Measurements from ENCODE around the gene CFTR. TPM values are rescaled to one million over a fixed set of nuclear protein-coding genes. Genes with fewer than 3 reads are reported as not detected.

The CFTR gene
- total and polyA plus RNA-seq, 10 donors = 0.02 to 0.27 (median 0.05) TPM; not detected in 6

- WGBS, 5 donors = 71 to 76% (median 73%) methylated on average over 2 of the region's 2 CpGs
- no peak overlapping the region for H3K27ac ChIP-seq
Observed at GRCh38 chr7:117564627-117565026, 84.8 kb downstream of the CFTR start.

GRCh38 chr7:117565226-117565625 lies 85.4 kb downstream of the CFTR start:
- no peaks in the 10 kb centered on the region for H3K27me3 ChIP-seq (replicated peaks in 1 of 7)
- H3K4me3 ChIP-seq = no peak overlapping the region
- TF ChIP-seq CTCF (IDR thresholded peaks at IDR 0.05 in 8 of 11, conservative IDR thresholded peaks at IDR 0.05 in 3 of 11) = no peak
- TF ChIP-seq POLR2A (IDR thresholded peaks at IDR 0.05) = no peak
- TF ChIP-seq POLR2AphosphoS5 (IDR thresholded peaks at IDR 0.05) = no peak
- H3K27ac ChIP-seq = no peak overlapping the region
- H3K9me3 ChIP-seq = no peaks in the 10 kb centered on the region
- WGBS, 5 donors = 79 to 92% (median 86%) methylated on average over 4 of the region's 4 CpGs
- no peaks in the 10 kb centered on the region for H3K36me3 ChIP-seq
- intact Hi-C loops (cut with DNase I; ENCODE audit: low total_unique reads) = no loop called here
- no peak for DNase-seq
- no peaks in the 10 kb centered on the region for H3K4me1 ChIP-seq

More at GRCh38 chr7:117564627-117565026, 84.8 kb downstream of the CFTR start:
- Histone ChIP-seq H3K36me3 (no peaks in the 10 kb centered on the region), H3K4me3 (no peak overlapping the region), H3K9me3 (no peaks in the 10 kb centered on the region), H3K4me1 (no peaks in the 10 kb centered on the region), H3K27me3 (replicated peaks in 1 of 7) (no peaks in the 10 kb centered on the region)
- no peak for TF ChIP-seq POLR2A (IDR thresholded peaks at IDR 0.05)
- TF ChIP-seq CTCF (IDR thresholded peaks at IDR 0.05 in 8 of 11, conservative IDR thresholded peaks at IDR 0.05 in 3 of 11) = no peak
- no peak for TF ChIP-seq POLR2AphosphoS5 (IDR thresholded peaks at IDR 0.05)
- no peak for DNase-seq
- intact Hi-C loops (cut with DNase I; ENCODE audit: low total_unique reads) = no loop called here

- Histone ChIP-seq H3K36me3 (no peaks in the 10 kb centered on the region), H3K27ac (no peak overlapping the region), H3K9me3 (no peaks in the 10 kb centered on the region), H3K4me3 (no peak overlapping the region), H3K4me1 (no peaks in the 10 kb centered on the region), H3K27me3 (replicated peaks in 1 of 7) (no peaks in the 10 kb centered on the region)
- intact Hi-C loops (cut with DNase I; ENCODE audit: low total_unique reads) = no loop called here
- DNase-seq = no peak
- TF ChIP-seq POLR2A (IDR thresholded peaks at IDR 0.05) (no peak), CTCF (IDR thresholded peaks at IDR 0.05 in 8 of 11, conservative IDR thresholded peaks at IDR 0.05 in 3 of 11) (no peak), POLR2AphosphoS5 (IDR thresholded peaks at IDR 0.05) (no peak)
- WGBS, 5 donors = 49 to 82% (median 65%) methylated on average over 1 of the region's 1 CpG
Observed at GRCh38 chr7:117567781-117568180, 88.0 kb downstream of the CFTR start.

- Histone ChIP-seq H3K27ac (no peak overlapping the region), H3K9me3 (no peaks in the 10 kb centered on the region), H3K36me3 (no peaks in the 10 kb centered on the region), H3K4me3 (no peak overlapping the region), H3K27me3 (replicated peaks in 1 of 7) (no peaks in the 10 kb centered on the region), H3K4me1 (no peaks in the 10 kb centered on the region)
- intact Hi-C loops (cut with DNase I; ENCODE audit: low total_unique reads) = no loop called here
- TF ChIP-seq CTCF (IDR thresholded peaks at IDR 0.05 in 8 of 11, conservative IDR thresholded peaks at IDR 0.05 in 3 of 11) (no peak), POLR2AphosphoS5 (IDR thresholded peaks at IDR 0.05) (no peak), POLR2A (IDR thresholded peaks at IDR 0.05) (no peak)
- no peak for DNase-seq
Observed at GRCh38 chr7:117572856-117573620, 93.2 kb downstream of the CFTR start.
